OCI-LY1 (cell line): Measurements from ENCODE around the gene SOX10.

ENCODE experiments used
- CTCF ChIP-seq: fragments of 200-600 bp; sonication (generic), shearing (Covaris generic); IDR thresholded peaks from 2 replicates; pipeline ENCODE4 v1.5.1; 2017; ENCODE audit warnings: mild to moderate bottlenecking, antibody characterized with exemption, low read length, moderate library complexity, mixed read lengths
- EZH2 ChIP-seq: fragments of 200-600 bp; sonication (generic), shearing (Covaris generic); IDR thresholded peaks from 2 replicates; pipeline ENCODE4 v1.8.0; 2017; ENCODE audit warnings: borderline replicate concordance, mixed run types, mild to moderate bottlenecking, antibody characterized with exemption, low read length, moderate library complexity, mixed read lengths

DNA sequence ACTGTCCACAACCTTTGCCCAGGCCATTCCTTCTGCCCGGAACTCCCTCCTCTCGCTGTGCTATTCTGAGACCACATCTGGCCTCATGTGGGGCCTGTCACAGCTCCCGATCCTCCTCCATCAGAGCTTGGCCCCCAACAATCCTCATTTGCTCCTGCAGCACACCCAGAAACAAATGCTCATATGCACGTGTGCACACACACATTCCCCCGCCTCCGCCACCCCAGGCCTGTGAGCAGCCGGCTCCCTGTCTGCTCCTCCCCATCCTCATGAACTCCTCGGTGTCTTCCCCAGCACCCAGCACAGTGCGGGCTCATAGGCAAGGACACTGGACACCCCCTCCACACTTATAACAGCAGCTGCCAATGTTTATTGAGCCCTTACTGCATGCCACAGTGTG, 43.1 kb upstream of the SOX10 start:
- TF ChIP-seq CTCF (no peak), EZH2 (no peak)
